Karpas-422 (cell line): ENCODE data around the gene HRH1. TPM values are rescaled to one million over a fixed set of nuclear protein-coding genes. Genes with fewer than 3 reads are reported as not detected.

Source experiments
- DNase-seq: peaks from one replicate; pipeline ENCODE4 v3.0.0-alpha.2; 2015
- H2AFZ ChIP-seq: fragments of 200-600 bp; sonication (generic); 2 replicates; pipeline ENCODE4 v1.6.1; 2014; ENCODE audit warnings: antibody characterized with exemption, low read length, mixed read lengths
- H3K27ac ChIP-seq: fragments of 200-600 bp; sonication (generic); 2 replicates; pipeline ENCODE4 v1.5.1; 2014; ENCODE audit warnings: mild to moderate bottlenecking, low read length, moderate library complexity
- H3K27me3 ChIP-seq: fragments of 200-600 bp; sonication (generic); 2 replicates; pipeline ENCODE4 v1.6.1; 2014; ENCODE audit warnings: low read length, mixed read lengths
- H3K36me3 ChIP-seq: fragments of 200-600 bp; sonication (generic); 2 replicates; pipeline ENCODE4 v1.6.1; 2014; ENCODE audit warnings: low read length, mixed read lengths; ENCODE audit not compliant: insufficient read depth
- H3K4me1 ChIP-seq: fragments of 200-600 bp; sonication (generic); 2 replicates; pipeline ENCODE4 v1.6.1; 2014; ENCODE audit warnings: mild to moderate bottlenecking, low read length, mixed read lengths
- H3K4me2 ChIP-seq: fragments of 200-600 bp; sonication (generic); 2 replicates; pipeline ENCODE4 v1.6.1; 2014; ENCODE audit warnings: low read length, low read depth, mild to moderate bottlenecking; ENCODE audit not compliant: poor library complexity, severe bottlenecking
- H3K4me3 ChIP-seq: fragments of 200-600 bp; sonication (generic); 2 replicates; pipeline ENCODE4 v1.5.1; 2014; ENCODE audit warnings: mild to moderate bottlenecking, antibody characterized with exemption, low read length, mixed read lengths
- H3K79me2 ChIP-seq: fragments of 200-600 bp; sonication (generic); 2 replicates; pipeline ENCODE4 v1.6.1; 2014; ENCODE audit warnings: mild to moderate bottlenecking, low read length, mixed read lengths
- H3K9ac ChIP-seq: fragments of 200-600 bp; sonication (generic); 2 replicates; pipeline ENCODE4 v1.6.0; 2014; ENCODE audit warnings: low read length
- H3K9me2 ChIP-seq: fragments of 200-600 bp; sonication (generic), shearing (Covaris generic); replicated peaks from 2 replicates; pipeline ENCODE4 v1.6.0; 2014; ENCODE audit warnings: mild to moderate bottlenecking, low read length, moderate library complexity; ENCODE audit not compliant: insufficient read depth
- H3K9me3 ChIP-seq: fragments of 300-700, 200-600 bp; sonication (generic); 2 replicates; pipeline ENCODE4 v1.6.1; 2014; ENCODE audit warnings: low read length, mixed read lengths
- H4K20me1 ChIP-seq: fragments of 200-600 bp; sonication (generic); 2 replicates; pipeline ENCODE4 v1.6.1; 2014; ENCODE audit warnings: mild to moderate bottlenecking, antibody characterized with exemption, low read length, low read depth; ENCODE audit not compliant: insufficient read depth
- total RNA-seq: library from RNA; depleted of rRNA; stranded (reverse); fragments of >200 nt; shearing (Covaris generic); gene quantifications from 2 replicates; pipeline ENCODE4 v1.2.3, GENCODE V29; 2014; ENCODE audit warnings: low replicate concordance

Gene HRH1
- total RNA-seq, 1 experiment from 2014 or later = 9.6 TPM

- Histone ChIP-seq H3K27ac (no peak overlapping the region), H3K27me3 (no peaks in the 10 kb centered on the region), H3K79me2 (no peaks in the 10 kb centered on the region), H2AFZ (no peak overlapping the region), H3K9me3 (no peaks in the 10 kb centered on the region), H3K4me3 (no peak overlapping the region), H4K20me1 (no peaks in the 10 kb centered on the region), H3K9ac (no peak overlapping the region), H3K36me3 (no peaks in the 10 kb centered on the region), H3K9me2 (no peaks in the 10 kb centered on the region), H3K4me2 (no peak overlapping the region), H3K4me1 (no peaks in the 10 kb centered on the region)
- DNase-seq = no peak
Measured at GRCh38 chr3:11186771-11187191, 32.5 kb downstream of the HRH1 start.

- Histone ChIP-seq H3K9me2 (no peaks in the 10 kb centered on the region), H3K4me1 (no peaks in the 10 kb centered on the region), H4K20me1 (no peaks in the 10 kb centered on the region), H3K36me3 (no peaks in the 10 kb centered on the region), H3K79me2 (no peaks in the 10 kb centered on the region), H3K27ac (no peak overlapping the region), H3K4me2 (no peak overlapping the region), H3K9me3 (no peaks in the 10 kb centered on the region), H2AFZ (no peak overlapping the region), H3K27me3 (no peaks in the 10 kb centered on the region), H3K9ac (no peak overlapping the region), H3K4me3 (no peak overlapping the region)
- DNase-seq = no peak
Measured at GRCh38 chr3:11187681-11188080, 33.4 kb downstream of the HRH1 start.

GRCh38 chr3:11188231-11188630 lies 33.9 kb downstream of the HRH1 start:
- Histone ChIP-seq H3K79me2 (no peaks in the 10 kb centered on the region), H3K27me3 (no peaks in the 10 kb centered on the region)

GRCh38 chr3:11195201-11195600 lies 40.9 kb downstream of the HRH1 start:
- Histone ChIP-seq H3K79me2 (no peaks in the 10 kb centered on the region), H4K20me1 (peaks cover 10% of the 10 kb centered on the region; the same call in 1 of the 2 replicates), H3K27ac (no peak overlapping the region), H3K9ac (no peak overlapping the region), H3K27me3 (no peaks in the 10 kb centered on the region), H3K36me3 (no peaks in the 10 kb centered on the region), H3K4me1 (no peaks in the 10 kb centered on the region), H3K9me3 (no peaks in the 10 kb centered on the region), H3K9me2 (no peaks in the 10 kb centered on the region), H2AFZ (no peak overlapping the region), H3K4me3 (no peak overlapping the region), H3K4me2 (no peak overlapping the region)
- DNase-seq = no peak

More at GRCh38 chr3:11188231-11188630, 33.9 kb downstream of the HRH1 start:
- no peaks in the 10 kb centered on the region for H3K9me2 ChIP-seq
- no peaks in the 10 kb centered on the region for H3K36me3 ChIP-seq
- no peak overlapping the region for H2AFZ ChIP-seq
- no peak overlapping the region for H3K4me2 ChIP-seq
- no peaks in the 10 kb centered on the region for H3K9me3 ChIP-seq
- no peaks in the 10 kb centered on the region for H4K20me1 ChIP-seq
- H3K4me1 ChIP-seq = no peaks in the 10 kb centered on the region
- H3K9ac ChIP-seq = no peak overlapping the region
- H3K4me3 ChIP-seq = no peak overlapping the region
- no peak overlapping the region for H3K27ac ChIP-seq
- no peak for DNase-seq

- no peak overlapping the region for H3K4me3 ChIP-seq
- no peak for DNase-seq
- no peaks in the 10 kb centered on the region for H3K79me2 ChIP-seq
- no peak overlapping the region for H3K4me2 ChIP-seq
- H4K20me1 ChIP-seq = peaks cover 10% of the 10 kb centered on the region; the same call in 1 of the 2 replicates
- H2AFZ ChIP-seq = no peak overlapping the region
- no peak overlapping the region for H3K27ac ChIP-seq
- no peaks in the 10 kb centered on the region for H3K36me3 ChIP-seq
- no peaks in the 10 kb centered on the region for H3K27me3 ChIP-seq
- no peaks in the 10 kb centered on the region for H3K9me3 ChIP-seq
- no peaks in the 10 kb centered on the region for H3K9me2 ChIP-seq
- no peaks in the 10 kb centered on the region for H3K4me1 ChIP-seq
- H3K9ac ChIP-seq = no peak overlapping the region
Measured at GRCh38 chr3:11195721-11196332, 41.5 kb downstream of the HRH1 start.

GRCh38 chr3:11197484-11197883 lies 43.2 kb downstream of the HRH1 start:
- H3K4me1 ChIP-seq = no peaks in the 10 kb centered on the region
- H2AFZ ChIP-seq = no peak overlapping the region
- no peak overlapping the region for H3K4me3 ChIP-seq
- H3K4me2 ChIP-seq = no peak overlapping the region
- no peaks in the 10 kb centered on the region for H3K27me3 ChIP-seq
- H3K9me3 ChIP-seq = no peaks in the 10 kb centered on the region
- H3K79me2 ChIP-seq = no peaks in the 10 kb centered on the region
- no peaks in the 10 kb centered on the region for H3K9me2 ChIP-seq
- H3K9ac ChIP-seq = no peak overlapping the region
- H3K27ac ChIP-seq = no peak overlapping the region
- no peaks in the 10 kb centered on the region for H3K36me3 ChIP-seq
- DNase-seq = no peak
- H4K20me1 ChIP-seq = peaks cover 10% of the 10 kb centered on the region; the same call in 1 of the 2 replicates

GRCh38 chr3:11198070-11198469 lies 43.8 kb downstream of the HRH1 start:
- DNase-seq = no peak
- no peaks in the 10 kb centered on the region for H3K9me2 ChIP-seq
- no peaks in the 10 kb centered on the region for H3K27me3 ChIP-seq
- no peak overlapping the region for H3K9ac ChIP-seq
- H3K36me3 ChIP-seq = no peaks in the 10 kb centered on the region
- peaks cover 10% of the 10 kb centered on the region; the same call in 1 of the 2 replicates for H4K20me1 ChIP-seq
- H3K79me2 ChIP-seq = no peaks in the 10 kb centered on the region
- H3K4me2 ChIP-seq = no peak overlapping the region
- H3K9me3 ChIP-seq = no peaks in the 10 kb centered on the region
- no peak overlapping the region for H2AFZ ChIP-seq
- H3K4me1 ChIP-seq = no peaks in the 10 kb centered on the region
- no peak overlapping the region for H3K4me3 ChIP-seq
- no peak overlapping the region for H3K27ac ChIP-seq

- H3K4me3 ChIP-seq = no peak overlapping the region
- no peak overlapping the region for H2AFZ ChIP-seq
- peaks cover 10% of the 10 kb centered on the region; the same call in 1 of the 2 replicates for H4K20me1 ChIP-seq
- no peaks in the 10 kb centered on the region for H3K27me3 ChIP-seq
- no peak overlapping the region for H3K27ac ChIP-seq
- H3K9ac ChIP-seq = no peak overlapping the region
- H3K9me3 ChIP-seq = no peaks in the 10 kb centered on the region
- H3K36me3 ChIP-seq = no peaks in the 10 kb centered on the region
- no peaks in the 10 kb centered on the region for H3K9me2 ChIP-seq
- no peaks in the 10 kb centered on the region for H3K79me2 ChIP-seq
- no peaks in the 10 kb centered on the region for H3K4me1 ChIP-seq
- no peak overlapping the region for H3K4me2 ChIP-seq
- DNase-seq = no peak
Measured at GRCh38 chr3:11198495-11198894, 44.2 kb downstream of the HRH1 start.
